GM12878 (cell line): Measurements from ENCODE around the gene HIVEP2. TPM values are rescaled to one million over a fixed set of nuclear protein-coding genes. Genes with fewer than 3 reads are reported as not detected.

Experiments used
- ATAC-seq: fragments of 200-7000 bp; cut with Tn5 transposase; 3 replicates; pipeline ENCODE4 v1.9.1; 2020; ENCODE audit warnings: mild to moderate bottlenecking, moderate library complexity
- BruUV-seq: library from RNA; stranded (reverse); fragments of 400-500 nt; replicated peaks from 2 replicates; lab custom pipeline; 2021; lab: Mats Ljungman, UMichigan
- CTCF ChIA-PET: fragments of 300-600 bp; sonication (Branson Sonifier 250); formaldehyde crosslinking; extraction: SDS; loops from one replicate; lab custom pipeline; 2021; ENCODE audit warnings: inconsistent platforms; lab: Yijun Ruan, JAX
- POLR2A ChIA-PET: fragments of 350-600 bp; formaldehyde crosslinking; extraction: SDS; loops from one replicate; lab custom pipeline; 2021; ENCODE audit warnings: inconsistent platforms; lab: Charles Lee
- RAD21 ChIA-PET: fragments of 300-600 bp; sonication (Branson Sonifier 250); formaldehyde crosslinking; loops from one replicate; lab custom pipeline; 2023; ENCODE audit warnings: antibody characterized with exemption; ENCODE audit not compliant: unreplicated experiment; lab: Charles Lee
- SMC1A ChIA-PET: fragments of 300-600 bp; sonication (Branson Sonifier 250); formaldehyde crosslinking; loops from one replicate; lab custom pipeline; 2023; ENCODE audit not compliant: unreplicated experiment, uncharacterized antibody; lab: Charles Lee
- DNase-seq: peaks from one replicate; pipeline ENCODE4 v3.0.0-alpha.2; 2011; ENCODE audit warnings: low read depth, low spot score
- FAIRE-seq: peaks from 3 replicates; lab custom pipeline; 2011; peaks lifted over from hg19 to GRCh38; lab: Jason Lieb, UNC
- H2AFZ ChIP-seq: 2 replicates; pipeline ENCODE4 v1.6.0; 2011; ENCODE audit warnings: low read depth, low read length, control low read depth; ENCODE audit not compliant: control insufficient read depth
- H3K27ac ChIP-seq: 2 replicates; pipeline ENCODE4 v1.5.1; 2011; ENCODE audit warnings: control low read depth; ENCODE audit not compliant: control insufficient read depth, insufficient read depth
- H3K27me3 ChIP-seq, 2 experiments: replicated peaks in 1 of 2; 2 replicates each; pipeline versions ENCODE4 v1.6.0 to v1.6.1; 2011; ENCODE audit warnings: low read length in 1 of 2; ENCODE audit not compliant: control insufficient read depth in 2 of 2, insufficient read depth in 2 of 2
- H3K36me3 ChIP-seq, 2 experiments: 2 replicates each; pipeline ENCODE4 v1.5.1; 2011; ENCODE audit warnings: low read length in 1 of 2; ENCODE audit not compliant: control insufficient read depth in 2 of 2, insufficient read depth in 2 of 2
- H3K4me1 ChIP-seq: 2 replicates; pipeline ENCODE4 v1.6.1; 2011; ENCODE audit warnings: mild to moderate bottlenecking, low read length, moderate library complexity, mixed read lengths; ENCODE audit not compliant: control insufficient read depth, insufficient read depth
- H3K4me2 ChIP-seq: 2 replicates; pipeline ENCODE4 v1.6.0; 2011; ENCODE audit warnings: control low read depth; ENCODE audit not compliant: control insufficient read depth, insufficient read depth
- H3K4me3 ChIP-seq: fragments of 200-600 bp; sonication (generic); 2 replicates; pipeline ENCODE4 v1.5.1; 2016
- H3K79me2 ChIP-seq: 2 replicates; pipeline ENCODE4 v1.6.0; 2011; ENCODE audit warnings: low read length; ENCODE audit not compliant: control insufficient read depth, insufficient read depth
- H3K9ac ChIP-seq: 2 replicates; pipeline ENCODE4 v1.8.0; 2011; ENCODE audit warnings: low read length, control low read depth, mixed read lengths; ENCODE audit not compliant: control insufficient read depth, insufficient read depth
- H3K9me3 ChIP-seq: replicated peaks from 3 replicates; pipeline ENCODE4 v1.5.1; 2011; ENCODE audit warnings: mild to moderate bottlenecking, low read length; ENCODE audit not compliant: control insufficient read depth, insufficient read depth
- H4K20me1 ChIP-seq: 2 replicates; pipeline ENCODE4 v1.6.0; 2011; ENCODE audit not compliant: control insufficient read depth, insufficient read depth
- CHD1 ChIP-seq: IDR thresholded peaks from 2 replicates; pipeline ENCODE4 v1.6.1; 2012; ENCODE audit warnings: low read depth, low read length, improper control_type of control experiment
- E2F4 ChIP-seq: IDR thresholded peaks from 2 replicates; pipeline ENCODE4 v1.6.1; 2012; ENCODE audit warnings: low read depth, low read length, improper control_type of control experiment
- IKZF1 ChIP-seq: fragments of 450-650 bp; conservative IDR thresholded peaks from 2 replicates; pipeline ENCODE4 v1.6.1; 2017; ENCODE audit warnings: antibody characterized with exemption, mild to moderate bottlenecking
- IRF5 ChIP-seq: fragments of 450-650 bp; IDR thresholded peaks from 2 replicates; pipeline ENCODE4 v1.6.1; 2017; ENCODE audit warnings: borderline replicate concordance
- KLF5 ChIP-seq: fragments of 450-650 bp; IDR thresholded peaks from 2 replicates; pipeline ENCODE4 v1.6.1; 2014; ENCODE audit warnings: mild to moderate bottlenecking; ENCODE audit not compliant: partially characterized antibody
- SPI1 ChIP-seq: IDR thresholded peaks from 2 replicates; pipeline ENCODE4 v1.6.1; 2011; ENCODE audit warnings: low read depth, mild to moderate bottlenecking, low read length, moderate library complexity, borderline replicate concordance; ENCODE audit not compliant: insufficient read depth
- ZBED1 ChIP-seq: IDR thresholded peaks from 2 replicates; pipeline ENCODE4 v1.6.1; 2016; ENCODE audit warnings: borderline replicate concordance
- ZZZ3 ChIP-seq: IDR thresholded peaks from 2 replicates; pipeline ENCODE4 v1.6.1; 2011; ENCODE audit warnings: low read depth; ENCODE audit not compliant: control insufficient read depth, insufficient read length
- WGBS: methylation state at CpG from one replicate; pipeline ENCODE4 v1.1.6; 2016; ENCODE audit warnings: low lambda C conversion rate; ENCODE audit not compliant: insufficient replicate concordance, insufficient coverage; ENCODE audit errors: missing lambda C conversion rate; 5-methylcytosine and 5-hydroxymethylcytosine counted together
- in situ Hi-C: fragments of 300-500 bp; cut with MboI; formaldehyde crosslinking; loops from 9 replicates; pipeline ENCODE4 v1.14.3; 2018; ENCODE audit warnings: mixed read lengths
- intact Hi-C: fragments of 100-400 bp; cut with micrococcal nuclease; formaldehyde crosslinking; loops from one replicate; pipeline ENCODE4 v1.14.2; 2022; ENCODE audit not compliant: unreplicated experiment
- polyA plus RNA-seq, 11 experiments: library from polyadenylated mRNA; depleted of rRNA in 4 of 11; unstranded in 6 of 11; stranded (reverse) in 5 of 11; fragments of >200 nt; fragmentation: Nextera tagmentation in 4 of 11; fragmentation: Illumina TruSeq in 1 of 11; extraction: Ambion mirVana in 4 of 11; extraction: Trizol in 1 of 11; gene quantifications; 1 replicate in 1 of 11; 2 replicates in 10 of 11; pipeline versions ENCODE4 v1.2.1 to v1.2.3, GENCODE V29; 2011 to 2016; ENCODE audit warnings: inconsistent platforms in 2 of 11, missing spikeins in 2 of 11, low read depth in 1 of 11
- total RNA-seq, 4 experiments: library from RNA; depleted of rRNA in 3 of 4; stranded (reverse); fragments of >200 nt in 3 of 4; fragmentation: Illumina TruSeq in 1 of 4; extraction: Trizol in 1 of 4; gene quantifications; 2 replicates each; pipeline versions ENCODE4 v1.2.1 to v1.2.3, GENCODE V29; 2013 to 2021
- TF ChIP-seq, protein P1 (sequence below): fragments of 450-650 bp; IDR thresholded peaks from 2 replicates; pipeline ENCODE4 v1.6.1; 2017; ENCODE audit warnings: antibody characterized with exemption, mild to moderate bottlenecking, moderate library complexity

HIVEP2 gene
- total and polyA plus RNA-seq, 10 of the 15 experiments (the other 5 are each of a cell fraction or from before 2014, with no cell fraction given): 1.2 to 15.7 (median 10.2) TPM

DNA sequence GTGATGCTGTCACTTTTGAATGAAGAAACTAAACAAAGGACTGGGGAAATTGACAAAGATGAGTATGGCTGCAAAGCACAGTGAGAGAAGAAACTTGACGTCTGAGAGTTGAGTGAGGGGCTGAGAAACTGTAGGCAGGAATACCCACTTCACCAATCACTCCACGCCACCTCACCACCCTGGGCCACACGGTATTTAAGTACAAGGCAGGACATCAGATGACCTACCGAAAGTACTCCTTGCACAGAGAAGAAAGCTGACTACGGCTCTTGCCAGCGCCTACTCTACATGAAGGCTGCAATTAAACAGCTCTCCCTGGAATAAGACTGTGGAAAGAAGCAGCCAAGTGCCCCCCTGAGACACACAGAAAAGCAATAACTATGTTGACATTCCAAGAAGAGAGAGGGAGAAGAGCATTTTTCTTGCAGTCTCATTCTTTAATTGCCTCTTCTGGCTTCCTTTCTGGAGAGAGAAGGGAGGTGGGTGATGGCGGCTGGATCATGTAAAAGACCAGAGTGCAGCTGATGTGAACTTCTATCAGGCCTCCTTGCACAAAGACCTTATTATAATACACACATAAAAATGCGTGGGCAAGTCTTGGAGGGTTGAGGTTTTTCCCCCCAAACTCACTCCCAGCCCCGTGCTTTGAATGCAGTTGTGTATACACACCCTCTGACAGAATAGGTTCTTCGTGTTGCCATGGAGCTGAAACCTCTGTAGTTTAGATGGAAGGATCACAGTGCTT lies 44.6 kb downstream of the HIVEP2 start:
- ChIA-PET SMC1A (interaction anchor here (0.8 to 9.4 kb wide), 5 partner anchors 8 to 127 kb away, joined by 3 to 86 read pairs (median 13); no protein-coding TSS in a partner anchor), POLR2A (interaction anchor here (0.8 to 1.9 kb wide), 3 partner anchors 10 to 13 kb away, joined by 3 to 6 read pairs (median 3); no protein-coding TSS in a partner anchor), RAD21 (no interaction called here), CTCF (interaction anchor here (1.4 kb wide), 1 partner anchor 36 kb away, joined by 4 read pairs; no protein-coding TSS in a partner anchor)
- Histone ChIP-seq H2AFZ (no peak overlapping the region), H3K9ac (no peak overlapping the region), H3K4me2 (no peak overlapping the region), H3K27ac (no peak overlapping the region), H3K79me2 (peaks cover 50% of the 10 kb centered on the region), H3K36me3 (peaks cover 0 to 6% of the 10 kb centered on the region in 2 experiments; a peak in 3 of 4 replicates), H3K4me1 (peaks cover 16% of the 10 kb centered on the region; the same call in 1 of the 2 replicates), H3K9me3 (peaks cover 1% of the 10 kb centered on the region; the same call in 1 of the 3 replicates), H3K27me3 (no peaks in the 10 kb centered on the region), H4K20me1 (no peaks in the 10 kb centered on the region), H3K4me3 (no peak overlapping the region)
- TF ChIP-seq ZZZ3: no peak
- TF ChIP-seq E2F4: no peak
- TF ChIP-seq CHD1: no peak
- no peak for TF ChIP-seq KLF5
- TF ChIP-seq IKZF1: no peak
- TF ChIP-seq IRF5: no peak
- TF ChIP-seq, protein P1, sequence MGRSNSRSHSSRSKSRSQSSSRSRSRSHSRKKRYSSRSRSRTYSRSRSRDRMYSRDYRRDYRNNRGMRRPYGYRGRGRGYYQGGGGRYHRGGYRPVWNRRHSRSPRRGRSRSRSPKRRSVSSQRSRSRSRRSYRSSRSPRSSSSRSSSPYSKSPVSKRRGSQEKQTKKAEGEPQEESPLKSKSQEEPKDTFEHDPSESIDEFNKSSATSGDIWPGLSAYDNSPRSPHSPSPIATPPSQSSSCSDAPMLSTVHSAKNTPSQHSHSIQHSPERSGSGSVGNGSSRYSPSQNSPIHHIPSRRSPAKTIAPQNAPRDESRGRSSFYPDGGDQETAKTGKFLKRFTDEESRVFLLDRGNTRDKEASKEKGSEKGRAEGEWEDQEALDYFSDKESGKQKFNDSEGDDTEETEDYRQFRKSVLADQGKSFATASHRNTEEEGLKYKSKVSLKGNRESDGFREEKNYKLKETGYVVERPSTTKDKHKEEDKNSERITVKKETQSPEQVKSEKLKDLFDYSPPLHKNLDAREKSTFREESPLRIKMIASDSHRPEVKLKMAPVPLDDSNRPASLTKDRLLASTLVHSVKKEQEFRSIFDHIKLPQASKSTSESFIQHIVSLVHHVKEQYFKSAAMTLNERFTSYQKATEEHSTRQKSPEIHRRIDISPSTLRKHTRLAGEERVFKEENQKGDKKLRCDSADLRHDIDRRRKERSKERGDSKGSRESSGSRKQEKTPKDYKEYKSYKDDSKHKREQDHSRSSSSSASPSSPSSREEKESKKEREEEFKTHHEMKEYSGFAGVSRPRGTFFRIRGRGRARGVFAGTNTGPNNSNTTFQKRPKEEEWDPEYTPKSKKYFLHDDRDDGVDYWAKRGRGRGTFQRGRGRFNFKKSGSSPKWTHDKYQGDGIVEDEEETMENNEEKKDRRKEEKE: no peak
- TF ChIP-seq ZBED1: no peak
- no peak for TF ChIP-seq SPI1
- intact Hi-C loops (loop anchor here (5.0 kb wide), 1 partner anchor 42 kb away; no protein-coding TSS in a partner anchor), in situ Hi-C loops (no loop called here)
- no TSS peak for BruUV-seq
- no peak for DNase-seq
- FAIRE-seq: no peak
- 96% methylated on average over 10 of the region's 10 CpGs for WGBS
- ATAC-seq: no peak
